H1 (cell line): ENCODE measurements around the gene NRL. TPM values are rescaled to one million over a fixed set of nuclear protein-coding genes. Genes with fewer than 3 reads are reported as not detected.

Experiments
- CTCF ChIA-PET: fragments of 300-600 bp; sonication (Branson Sonifier 250); formaldehyde crosslinking; loops from one replicate; lab custom pipeline; 2021; ENCODE audit not compliant: partially characterized antibody; lab: Charles Lee
- POLR2A ChIA-PET: fragments of 300-600 bp; sonication (Branson Sonifier 250); formaldehyde crosslinking; loops from one replicate; lab custom pipeline; 2021; ENCODE audit warnings: inconsistent platforms; ENCODE audit not compliant: partially characterized antibody; lab: Charles Lee
- DNase-seq, 2 experiments: peaks; one replicate each; pipeline versions ENCODE4 v3.0.0 to v3.0.0-alpha.2; 2010 to 2022; ENCODE audit warnings: low spot score in 2 of 2, low read depth in 1 of 2, mixed read lengths in 1 of 2
- FAIRE-seq: peaks from 2 replicates; lab custom pipeline; 2011; peaks lifted over from hg19 to GRCh38; lab: Jason Lieb, UNC
- H2AFZ ChIP-seq: 2 replicates; pipeline ENCODE4 v1.8.1; 2012; ENCODE audit warnings: low read length, inconsistent platforms
- H2AK5ac ChIP-seq: 2 replicates; pipeline ENCODE4 v1.6.1; 2013; ENCODE audit warnings: low read depth, low read length
- H2BK120ac ChIP-seq: replicated peaks from 2 replicates; pipeline ENCODE3; 2013; ENCODE audit warnings: low read depth, low read length, inconsistent platforms
- H2BK12ac ChIP-seq: 2 replicates; pipeline ENCODE4 v1.6.1; 2013; ENCODE audit warnings: low read depth, low read length
- H2BK15ac ChIP-seq: 2 replicates; pipeline ENCODE4 v1.6.1; 2013; ENCODE audit warnings: low read length
- H2BK20ac ChIP-seq: 2 replicates; pipeline ENCODE4 v1.6.1; 2013; ENCODE audit warnings: low read length
- H2BK5ac ChIP-seq: 2 replicates; pipeline ENCODE4 v1.6.1; 2013; ENCODE audit warnings: low read depth, low read length
- H3K14ac ChIP-seq: 2 replicates; pipeline ENCODE4 v1.6.1; 2013; ENCODE audit warnings: inconsistent platforms; ENCODE audit not compliant: insufficient read length
- H3K18ac ChIP-seq: 2 replicates; pipeline ENCODE4 v1.6.1; 2013; ENCODE audit warnings: low read length; ENCODE audit errors: extremely low read depth
- H3K23ac ChIP-seq: 2 replicates; pipeline ENCODE4 v1.6.1; 2013; ENCODE audit warnings: inconsistent platforms; ENCODE audit not compliant: insufficient read length
- H3K23me2 ChIP-seq: 2 replicates; pipeline ENCODE4 v1.6.1; 2013; ENCODE audit warnings: low read depth, low read length
- H3K27ac ChIP-seq: 2 replicates; pipeline ENCODE4 v1.6.1; 2011; ENCODE audit warnings: low read depth, low read length, inconsistent platforms
- H3K27me3 ChIP-seq, 4 experiments: replicated peaks in 1 of 4; 1 replicate in 1 of 4; 2 replicates in 3 of 4; pipeline versions ENCODE4 v1.6.1 to v1.8.1; 2011 to 2013; ENCODE audit warnings: low read length in 3 of 4, mild to moderate bottlenecking in 3 of 4, inconsistent platforms in 2 of 4, mixed read lengths in 2 of 4, moderate library complexity in 1 of 4; ENCODE audit not compliant: control insufficient read depth in 3 of 4, insufficient read depth in 3 of 4; ENCODE audit errors: extremely low read depth in 1 of 4
- H3K36me3 ChIP-seq, 4 experiments: 2 replicates each; pipeline versions ENCODE4 v1.6.1 to v1.8.1; 2011 to 2013; ENCODE audit warnings: mild to moderate bottlenecking in 4 of 4, low read length in 3 of 4, moderate library complexity in 2 of 4, control low read depth in 1 of 4, inconsistent platforms in 1 of 4; ENCODE audit not compliant: insufficient read depth in 4 of 4, control insufficient read depth in 2 of 4
- H3K4ac ChIP-seq: replicated peaks from 2 replicates; pipeline ENCODE3; 2013; ENCODE audit warnings: low read length, low read depth, mixed read lengths, inconsistent platforms; ENCODE audit not compliant: insufficient read length
- H3K4me1 ChIP-seq, 4 experiments: replicated peaks in 1 of 4; 1 replicate in 1 of 4; 2 replicates in 3 of 4; pipeline versions ENCODE4 v1.6.1 to v1.8.1; 2011 to 2013; ENCODE audit warnings: low read length in 3 of 4, inconsistent platforms in 2 of 4, mixed read lengths in 1 of 4; ENCODE audit not compliant: insufficient read depth in 4 of 4, control insufficient read depth in 3 of 4
- H3K4me2 ChIP-seq, 2 experiments: 2 replicates each; pipeline versions ENCODE4 v1.6.1 to v1.8.1; 2011 to 2013; ENCODE audit warnings: low read depth in 2 of 2, low read length in 2 of 2, control low read depth in 1 of 2, inconsistent platforms in 1 of 2, mild to moderate bottlenecking in 1 of 2; ENCODE audit not compliant: insufficient read depth in 1 of 2
- H3K4me3 ChIP-seq, 4 experiments: fragments of 200-600, 300-600 bp in 1 of 4; sonication (generic), shearing (Covaris generic), sonication (Bioruptor Twin) in 1 of 4; 2 replicates each; pipeline versions ENCODE4 v1.5.1 to v1.8.1; 2011 to 2016; ENCODE audit warnings: low read length in 4 of 4, low read depth in 3 of 4, control low read depth in 2 of 4, inconsistent platforms in 2 of 4, mild to moderate bottlenecking in 2 of 4, mixed read lengths in 1 of 4, moderate library complexity in 1 of 4; ENCODE audit not compliant: insufficient read depth in 2 of 4; ENCODE audit errors: extremely low read depth in 1 of 4
- H3K56ac ChIP-seq: replicated peaks from 2 replicates; pipeline ENCODE3; 2013; ENCODE audit warnings: low read depth, mild to moderate bottlenecking, mixed read lengths, low read length, inconsistent platforms; ENCODE audit not compliant: insufficient read length
- H3K79me1 ChIP-seq: 2 replicates; pipeline ENCODE4 v1.6.1; 2013; ENCODE audit warnings: low read depth, low read length, control low read depth
- H3K79me2 ChIP-seq, 2 experiments: 2 replicates each; pipeline versions ENCODE4 v1.6.1 to v1.8.1; 2012 to 2013; ENCODE audit warnings: low read length in 2 of 2, mild to moderate bottlenecking in 2 of 2, inconsistent platforms in 1 of 2; ENCODE audit not compliant: insufficient read depth in 2 of 2, control insufficient read depth in 1 of 2
- H3K9ac ChIP-seq, 4 experiments: replicated peaks in 1 of 4; 1 replicate in 1 of 4; 2 replicates in 3 of 4; pipeline versions ENCODE4 v1.6.1 to v1.8.1; 2011 to 2013; ENCODE audit warnings: low read depth in 3 of 4, low read length in 3 of 4, control low read depth in 2 of 4, mild to moderate bottlenecking in 2 of 4, moderate library complexity in 2 of 4, inconsistent platforms in 1 of 4; ENCODE audit errors: extremely low read depth in 1 of 4
- H3K9me3 ChIP-seq, 2 experiments: 2 replicates each; pipeline versions ENCODE4 v1.6.1 to v1.8.1; 2012 to 2013; ENCODE audit warnings: mild to moderate bottlenecking in 2 of 2, moderate library complexity in 2 of 2, control low read depth in 1 of 2, inconsistent platforms in 1 of 2, low read depth in 1 of 2, low read length in 1 of 2, mixed read lengths in 1 of 2; ENCODE audit not compliant: insufficient read depth in 2 of 2
- H4K20me1 ChIP-seq, 2 experiments: replicated peaks in 1 of 2; 2 replicates each; pipeline versions ENCODE3 to v1.8.1; 2011 to 2013; ENCODE audit warnings: inconsistent platforms in 2 of 2, low read length in 2 of 2, mild to moderate bottlenecking in 1 of 2; ENCODE audit not compliant: insufficient read depth in 2 of 2, control insufficient read depth in 1 of 2
- H4K5ac ChIP-seq: 2 replicates; pipeline ENCODE4 v1.6.1; 2013; ENCODE audit warnings: low read length, low read depth, mixed read lengths, inconsistent platforms; ENCODE audit not compliant: insufficient read length
- H4K8ac ChIP-seq: 2 replicates; pipeline ENCODE4 v1.8.0; 2013; ENCODE audit warnings: mild to moderate bottlenecking, moderate library complexity, low read length, inconsistent platforms; ENCODE audit not compliant: insufficient read depth; ENCODE audit errors: extremely low read depth
- H4K91ac ChIP-seq: replicated peaks from 2 replicates; pipeline ENCODE3; 2013; ENCODE audit warnings: low read length, mixed read lengths, inconsistent platforms; ENCODE audit not compliant: insufficient read length
- CBX8 ChIP-seq: fragments of 300-800, 300-1000 bp; sonication (generic); IDR thresholded peaks from 2 replicates; pipeline ENCODE4 v1.7.1; 2016; ENCODE audit warnings: low read depth, low read length, borderline replicate concordance
- CEBPB ChIP-seq: IDR thresholded peaks from 2 replicates; pipeline ENCODE4 v1.6.1; 2012; ENCODE audit warnings: low read depth, low read length
- CREB1 ChIP-seq: IDR thresholded peaks from 2 replicates; pipeline ENCODE4 v1.6.1; 2012; ENCODE audit warnings: inconsistent platforms
- EGR1 ChIP-seq: IDR thresholded peaks from 2 replicates; pipeline ENCODE4 v1.6.1; 2011; ENCODE audit warnings: low read depth, low read length, borderline replicate concordance
- HDAC6 ChIP-seq: IDR thresholded peaks from one replicate; pipeline ENCODE4 v1.7.1; 2012; ENCODE audit warnings: low read depth, mild to moderate bottlenecking, inconsistent platforms, low read length, moderate library complexity
- JUND ChIP-seq: IDR thresholded peaks from 2 replicates; pipeline ENCODE4 v1.6.1; 2011; ENCODE audit warnings: mild to moderate bottlenecking, improper control_type of control experiment, low read length
- KDM4A ChIP-seq: IDR thresholded peaks from one replicate; pipeline ENCODE4 v1.7.1; 2012; ENCODE audit warnings: low read depth, mild to moderate bottlenecking, moderate library complexity, low read length, inconsistent platforms; ENCODE audit not compliant: severe bottlenecking
- KDM5A ChIP-seq: fragments of 200-600 bp; IDR thresholded peaks from 2 replicates; pipeline ENCODE4 v1.7.1; 2012; ENCODE audit warnings: mild to moderate bottlenecking, low read length, inconsistent platforms, mixed read lengths
- POU5F1 ChIP-seq: IDR thresholded peaks from 2 replicates; pipeline ENCODE4 v1.6.1; 2011; ENCODE audit warnings: low read depth, mild to moderate bottlenecking, low read length, moderate library complexity
- SIN3A ChIP-seq, 2 experiments: IDR thresholded peaks in 1 of 2; conservative IDR thresholded peaks in 1 of 2; 2 replicates each; pipeline ENCODE4 v1.6.1; 2011 to 2012; ENCODE audit warnings: low read length in 2 of 2, improper control_type of control experiment in 1 of 2, low read depth in 1 of 2, mild to moderate bottlenecking in 1 of 2
- WGBS, 2 experiments: shearing (Covaris generic) in 1 of 2; methylation state at CpG; one replicate each; pipeline versions ENCODE4 v1.1.6 to v1.1.7; 2013 to 2015; ENCODE audit warnings: low lambda C conversion rate in 2 of 2, mixed read lengths in 2 of 2, inconsistent platforms in 1 of 2, low coverage in 1 of 2, missing lambda C conversion rate in 1 of 2; ENCODE audit not compliant: insufficient replicate concordance in 2 of 2, insufficient coverage in 1 of 2, insufficient read length in 1 of 2; ENCODE audit errors: extremely low coverage in 1 of 2, missing lambda C conversion rate in 1 of 2; 5-methylcytosine and 5-hydroxymethylcytosine counted together
- polyA plus RNA-seq, 7 experiments: library from polyadenylated mRNA; depleted of rRNA in 3 of 7; stranded (reverse) in 5 of 7; unstranded in 2 of 7; fragments of >200 nt in 5 of 7; fragments of 200-250 nt in 2 of 7; gene quantifications; 1 replicate in 5 of 7; 2 replicates in 1 of 7; 4 replicates in 1 of 7; pipeline versions ENCODE4 v1.2.1 to v1.2.3, GENCODE V29; 2011 to 2013; ENCODE audit warnings: missing spikeins in 2 of 7, mixed read lengths in 2 of 7
- total RNA-seq: library from RNA; stranded (reverse); fragmentation: NEBNext Ultra II Directional; extraction: Animal tissue kit (Norgen Biotek cat#: 25700); gene quantifications from 2 replicates; pipeline ENCODE4 v1.2.1, GENCODE V29; 2021

NRL gene
- total and polyA plus RNA-seq, 2 of the 8 experiments (the other 6 are each of a cell fraction or from before 2014, with no cell fraction given): 1.1 to 2.2 TPM

DNA sequence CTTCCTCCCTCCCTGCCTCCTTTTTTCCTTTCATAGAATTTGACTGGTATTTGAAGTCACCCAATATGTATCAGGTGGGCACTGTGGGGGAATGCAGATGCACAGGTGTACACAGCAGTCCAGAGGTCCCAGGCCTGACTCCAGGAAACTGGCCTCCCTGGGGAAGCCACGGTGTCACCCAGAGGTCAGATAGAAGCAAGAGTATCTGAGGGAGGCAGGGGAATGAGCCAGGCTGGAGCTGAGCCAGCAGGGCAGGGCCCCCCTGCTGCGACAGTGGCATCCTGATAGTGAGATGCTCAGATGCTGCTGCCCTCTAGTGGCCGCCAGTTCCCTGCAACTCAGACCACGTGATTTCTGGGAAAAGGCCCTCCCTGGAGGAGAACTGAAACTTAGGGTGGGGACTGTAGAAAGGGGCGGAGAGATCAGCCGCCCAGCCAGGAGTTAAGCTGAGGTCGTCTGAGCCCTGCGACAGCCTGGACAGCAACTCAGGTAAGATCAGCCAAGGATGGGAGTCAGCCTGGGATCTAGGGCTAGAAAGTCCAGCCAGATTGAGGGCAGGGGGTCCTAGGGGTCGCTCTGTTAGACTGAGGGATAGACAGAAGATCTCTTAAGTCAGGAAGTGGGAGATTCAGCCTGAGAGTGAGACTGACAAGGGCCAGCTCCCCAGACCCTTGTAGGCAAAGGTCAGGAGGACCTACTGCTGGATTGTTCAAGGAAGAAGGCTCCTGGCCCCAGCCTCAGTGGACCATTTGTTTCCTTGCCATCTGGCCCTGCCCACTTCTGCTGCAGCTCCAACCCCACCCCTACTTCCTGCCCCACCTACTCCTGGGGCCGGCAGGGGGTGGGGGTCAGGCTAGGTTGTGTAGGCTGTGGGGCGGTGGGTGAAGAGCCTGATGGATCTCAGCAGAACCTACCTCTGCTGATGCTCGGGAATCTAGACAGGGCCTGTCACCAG lies 46.4 kb upstream of the NRL start, which contains the start of gene IRF9:
Gene IRF9, plus strand, starts transcription at position 416 of the 955 bp plus-strand sequence. CDS start 880 bp downstream, outside the sequence.
- Histone ChIP-seq H3K9ac (no peak within 1 kb of the TSS; a peak in 2 of 7 replicates), H3K27me3 (no peaks in the 10 kb centered on the region), H3K56ac (no peak within 1 kb of the TSS), H2BK120ac (no peak within 1 kb of the TSS), H3K36me3 (peaks cover 16 to 41% (median 30%) of the 10 kb centered on the region in 4 experiments), H2BK15ac (0 out of 2 replicates have a peak within 1 kb of the TSS, but pooled peaks have one; percentile 3), H2AFZ (no peak within 1 kb of the TSS), H3K4ac (no peak within 1 kb of the TSS), H2BK12ac (0 out of 2 replicates have a peak within 1 kb of the TSS, but pooled peaks have one; percentile 23), H3K4me3 (peak within 1 kb of the TSS; percentile 6 to 52 (median 20); a peak in 5 of 8 replicates), H2BK20ac (no peak within 1 kb of the TSS), H4K5ac (no peak within 1 kb of the TSS), H3K4me1 (peaks cover 0 to 10% (median 2%) of the 10 kb centered on the region in 4 experiments; a peak in 3 of 7 replicates), H4K20me1 (peaks cover 2 to 19% of the 10 kb centered on the region in 2 experiments), H3K14ac (no peak within 1 kb of the TSS), H2AK5ac (no peak within 1 kb of the TSS), H2BK5ac (peak within 1 kb of the TSS; percentile 42; the same call in 1 of the 2 replicates), H3K23ac (no peak within 1 kb of the TSS), H3K79me1 (no peaks in the 10 kb centered on the region), H3K9me3 (no peaks in the 10 kb centered on the region), H3K23me2 (0 out of 2 replicates have a peak, but pooled peaks cover 2% of the 10 kb centered on the region), H3K18ac (no peak within 1 kb of the TSS; the same call in 1 of the 2 replicates), H3K27ac (peak within 1 kb of the TSS; percentile 55; the same call in 1 of the 2 replicates), H4K8ac (0 out of 2 replicates have a peak within 1 kb of the TSS, but pooled peaks have one; percentile 3), H4K91ac (no peak within 1 kb of the TSS), H3K4me2 (peak within 1 kb of the TSS; percentile 28 to 80), H3K79me2 (no peaks in the 10 kb centered on the region)
- peak; percentile 7 for FAIRE-seq
- CTCF ChIA-PET: interaction anchor here (0.7 to 3.3 kb wide), 40 partner anchors 8 to 129 kb away, joined by 3 to 26 read pairs (median 4); partner anchors contain the start of genes DCAF11, IPO4, NRL and PSME1
- POLR2A ChIA-PET: interaction anchor here (0.7 to 7.6 kb wide), 29 partner anchors 9 to 158 kb away, joined by 3 to 93 read pairs (median 5); partner anchors contain the start of genes CHMP4A, DCAF11, DHRS1 and EMC9
- WGBS, 2 experiments: 16% methylated on average over 12 of the region's 12 CpGs; no CpG with 5 or more reads in 1 of the 2 experiments
- peak; percentile 94 to 100 for DNase-seq
- TF ChIP-seq CBX8: no peak
- no peak for TF ChIP-seq KDM5A
- TF ChIP-seq EGR1: no peak
- TF ChIP-seq POU5F1: no peak
- no peak for TF ChIP-seq CEBPB
- TF ChIP-seq JUND: peak; percentile 44; the same call in 1 of the 2 replicates
- TF ChIP-seq HDAC6: no peak
- TF ChIP-seq SIN3A (conservative IDR thresholded peaks at IDR 0.05 in 1 of 2, IDR thresholded peaks at IDR 0.05 in 1 of 2; ENCODE audit: low read depth in 1 of 2, low read length in 2 of 2): peak in 1 of 2 experiments; percentile 90; a peak in 2 of 4 replicates
- no peak for TF ChIP-seq KDM4A
- TF ChIP-seq CREB1: peak; percentile 66
